Measurements from ENCODE around the gene KLKB1. TPM values are rescaled to one million over a fixed set of nuclear protein-coding genes. Genes with fewer than 3 reads are reported as not detected.

The KLKB1 gene
- total RNA-seq, 2 donors from 2014 or later, result 1.5 TPM; not detected in 1

DNA sequence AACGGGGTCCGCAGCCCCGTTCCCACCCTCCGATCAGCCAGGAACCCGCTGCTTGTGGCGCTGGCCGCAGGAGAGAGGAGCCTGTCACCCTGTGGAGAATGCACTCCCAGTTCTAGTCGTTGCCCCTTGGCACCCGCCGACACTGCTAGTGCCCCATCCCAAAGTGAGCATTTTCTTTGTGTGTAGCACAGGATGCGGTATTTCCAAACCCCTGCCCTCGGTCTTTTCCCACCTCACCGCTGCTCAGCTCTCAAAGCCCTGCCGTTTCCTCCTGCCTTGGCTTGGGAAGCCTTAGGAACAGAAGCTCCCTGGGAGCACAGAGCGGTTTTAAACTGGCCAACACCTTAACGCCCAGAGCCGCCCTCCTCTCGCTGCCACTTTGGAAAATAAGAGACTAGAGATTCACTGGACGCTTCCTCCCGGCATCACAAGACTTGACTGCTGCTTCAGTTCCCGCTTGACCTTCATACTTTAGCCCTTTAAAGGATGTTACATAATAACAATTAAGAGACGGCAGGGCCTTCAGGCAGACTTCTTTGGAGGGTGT lies 35.2 kb upstream of the KLKB1 start:
- Histone ChIP-seq H3K4me3 (peak overlapping the region; percentile 83 to 85), H3K27ac (peak overlapping the region; percentile 94 to 95), H3K4me1 (replicated peaks) (peaks cover 3% of the 10 kb centered on the region), H3K9me3 (no peaks in the 10 kb centered on the region), H3K27me3 (replicated peaks; ENCODE audit: insufficient read depth) (no peaks in the 10 kb centered on the region), H3K36me3 (no peaks in the 10 kb centered on the region)
- intact Hi-C loops (cut with DNase I), result no loop called here
- peak; percentile 20 for DNase-seq (ENCODE audit: low spot score)
- TF ChIP-seq POLR2AphosphoS5 (IDR thresholded peaks at IDR 0.05), result peak; percentile 50
- no peak for TF ChIP-seq CTCF (IDR thresholded peaks at IDR 0.05)
- no peak for TF ChIP-seq POLR2A (IDR thresholded peaks at IDR 0.05)
- WGBS, result 0% methylated on average over 22 of the region's 22 CpGs

- no peak overlapping the region for H3K27ac ChIP-seq
- peaks cover 3% of the 10 kb centered on the region for H3K4me1 ChIP-seq (replicated peaks)
- intact Hi-C loops (cut with DNase I), result no loop called here
- 100% methylated on average over 5 of the region's 5 CpGs for WGBS
- no peaks in the 10 kb centered on the region for H3K9me3 ChIP-seq
- no peak for DNase-seq (ENCODE audit: low spot score)
- H3K4me3 ChIP-seq, result no peak overlapping the region
- no peaks in the 10 kb centered on the region for H3K27me3 ChIP-seq (replicated peaks; ENCODE audit: insufficient read depth)
- TF ChIP-seq POLR2AphosphoS5 (IDR thresholded peaks at IDR 0.05) (no peak), POLR2A (IDR thresholded peaks at IDR 0.05) (no peak), CTCF (IDR thresholded peaks at IDR 0.05) (no peak)
- no peaks in the 10 kb centered on the region for H3K36me3 ChIP-seq
Observed at GRCh38 chr4:186193851-186194250, 33.5 kb upstream of the KLKB1 start.

DNA sequence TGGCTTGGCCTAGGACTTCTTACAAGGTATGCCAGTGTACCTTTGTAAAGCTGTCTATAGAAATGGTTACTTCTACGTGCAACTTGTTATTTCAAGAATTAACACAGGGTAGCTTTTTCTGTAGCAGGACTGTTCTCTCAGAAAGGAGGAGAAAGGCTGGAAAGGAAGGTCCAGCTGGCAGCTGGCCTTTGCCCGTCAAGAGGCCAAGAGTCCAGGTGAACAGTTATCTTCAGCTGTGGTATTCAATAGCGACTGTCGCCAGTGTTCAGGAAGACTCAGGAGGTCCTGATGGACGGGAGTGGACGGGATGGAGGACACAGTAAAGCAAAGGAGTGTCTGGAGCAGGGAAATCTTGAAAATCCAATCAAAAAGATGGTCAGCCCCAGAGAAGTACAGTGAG lies 31.2 kb upstream of the KLKB1 start:
- WGBS, result 96% methylated on average over 6 of the region's 6 CpGs
- intact Hi-C loops (cut with DNase I), result no loop called here
- Histone ChIP-seq H3K27me3 (replicated peaks; ENCODE audit: insufficient read depth) (no peaks in the 10 kb centered on the region), H3K36me3 (no peaks in the 10 kb centered on the region), H3K4me1 (replicated peaks) (no peaks in the 10 kb centered on the region), H3K9me3 (no peaks in the 10 kb centered on the region), H3K4me3 (no peak overlapping the region), H3K27ac (no peak overlapping the region)
- DNase-seq (ENCODE audit: low spot score), result no peak
- TF ChIP-seq POLR2A (IDR thresholded peaks at IDR 0.05), result no peak
- no peak for TF ChIP-seq CTCF (IDR thresholded peaks at IDR 0.05)
- TF ChIP-seq POLR2AphosphoS5 (IDR thresholded peaks at IDR 0.05), result no peak

DNA sequence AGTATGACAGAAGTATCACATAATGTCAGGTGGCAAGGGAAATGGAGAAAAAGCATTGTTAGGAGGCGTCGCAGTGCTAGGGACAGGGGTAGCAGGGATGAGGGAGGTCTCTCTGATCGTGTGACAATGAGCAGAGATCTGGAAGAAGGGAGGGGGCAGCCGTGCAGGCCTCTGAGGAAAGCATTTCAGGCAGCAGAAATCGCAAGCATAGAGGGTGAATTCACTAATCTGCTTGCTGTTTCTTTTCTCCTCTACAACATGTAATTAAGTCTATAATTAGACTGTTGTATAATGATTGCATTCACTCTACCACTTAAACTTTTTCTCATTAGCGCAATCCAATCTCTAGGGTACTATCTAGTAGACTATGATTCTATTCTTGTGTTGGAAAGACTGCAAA lies 26.8 kb upstream of the KLKB1 start:
- intact Hi-C loops (cut with DNase I), result loop anchor here (5.0 kb wide), 1 partner anchor 133 kb away; the partner anchor contains the start of gene TLR3
- H3K4me3 ChIP-seq, result no peak overlapping the region
- H3K9me3 ChIP-seq, result no peaks in the 10 kb centered on the region
- TF ChIP-seq POLR2A (IDR thresholded peaks at IDR 0.05) (no peak), CTCF (IDR thresholded peaks at IDR 0.05) (no peak), POLR2AphosphoS5 (IDR thresholded peaks at IDR 0.05) (no peak)
- 79% methylated on average over 6 of the region's 6 CpGs for WGBS
- H3K36me3 ChIP-seq, result no peaks in the 10 kb centered on the region
- H3K4me1 ChIP-seq (replicated peaks), result no peaks in the 10 kb centered on the region
- DNase-seq (ENCODE audit: low spot score), result no peak
- no peak overlapping the region for H3K27ac ChIP-seq
- no peaks in the 10 kb centered on the region for H3K27me3 ChIP-seq (replicated peaks; ENCODE audit: insufficient read depth)

GRCh38 chr4:186201010-186201409 lies 26.3 kb upstream of the KLKB1 start:
- intact Hi-C loops (cut with DNase I), result loop anchor here (5.0 kb wide), 1 partner anchor 134 kb away; the partner anchor contains the start of gene TLR3
- TF ChIP-seq POLR2A (IDR thresholded peaks at IDR 0.05) (no peak), CTCF (IDR thresholded peaks at IDR 0.05) (no peak), POLR2AphosphoS5 (IDR thresholded peaks at IDR 0.05) (no peak)
- WGBS, result 86% methylated on average over 7 of the region's 7 CpGs
- no peak for DNase-seq (ENCODE audit: low spot score)
- no peak overlapping the region for H3K27ac ChIP-seq
- no peak overlapping the region for H3K4me3 ChIP-seq
- no peaks in the 10 kb centered on the region for H3K9me3 ChIP-seq
- H3K27me3 ChIP-seq (replicated peaks; ENCODE audit: insufficient read depth), result no peaks in the 10 kb centered on the region
- H3K36me3 ChIP-seq, result no peaks in the 10 kb centered on the region
- H3K4me1 ChIP-seq (replicated peaks), result no peaks in the 10 kb centered on the region

Measured in prostate gland (tissue), 2 donors.